AG09309 (cell line): ENCODE measurements around the gene TSC22D3.

Experiments used
- DNase-seq: peaks from one replicate; pipeline ENCODE4 v3.0.0-alpha.2; 2010; ENCODE audit warnings: low read depth
- H3K4me3 ChIP-seq: 2 replicates; pipeline ENCODE4 v1.5.1; 2011; ENCODE audit warnings: mild to moderate bottlenecking, low read depth, low read length, moderate library complexity; ENCODE audit not compliant: control insufficient read depth
- CTCF ChIP-seq: IDR thresholded peaks from 2 replicates; pipeline ENCODE4 v1.5.1; 2011; ENCODE audit warnings: mild to moderate bottlenecking, low read depth, low read length, inconsistent platforms; ENCODE audit not compliant: insufficient read depth, control insufficient read depth; ENCODE audit errors: missing control alignments

The TSC22D3 gene

GRCh38 chrX:107733686-107734085 is 41.9 kb downstream of the TSC22D3 start:
- no peak overlapping the region for H3K4me3 ChIP-seq
- no peak for TF ChIP-seq CTCF
- no peak for DNase-seq

DNA sequence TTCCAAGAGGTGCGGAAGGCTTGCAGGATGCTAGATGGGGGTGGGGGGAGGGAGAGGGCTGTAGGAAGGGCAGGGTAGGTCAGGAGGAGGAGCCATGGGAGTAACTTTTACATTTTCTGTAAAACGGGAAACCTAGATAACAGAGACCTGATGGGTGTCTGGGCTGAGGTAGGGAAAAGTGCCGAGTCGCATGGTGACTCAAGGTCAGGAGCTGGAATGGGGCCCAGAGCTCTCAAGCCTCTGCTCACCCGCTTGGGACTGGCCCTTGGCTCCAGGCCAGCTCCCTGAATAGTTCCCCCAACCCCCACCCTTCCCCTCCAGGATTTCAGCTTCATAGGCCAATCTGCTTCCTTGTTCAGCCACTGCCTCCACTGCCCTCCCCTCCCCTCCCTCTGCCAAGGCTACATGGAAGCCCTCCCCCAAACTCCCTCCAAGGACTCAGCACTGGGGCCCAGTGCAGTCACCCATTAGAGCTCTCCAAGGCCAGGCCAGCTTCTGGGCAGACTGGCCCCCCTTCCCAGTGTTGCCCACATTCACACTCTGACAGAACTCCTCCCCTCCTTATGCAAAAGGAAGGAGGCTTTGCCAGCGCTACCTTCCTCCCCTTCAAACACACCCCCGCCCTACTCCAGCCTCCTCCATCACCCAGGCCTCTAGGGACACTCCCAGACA is 43.6 kb downstream of the TSC22D3 start:
- TF ChIP-seq CTCF: no peak
- DNase-seq: no peak
- no peak overlapping the region for H3K4me3 ChIP-seq

- no peak for DNase-seq
- no peak for TF ChIP-seq CTCF
- no peak overlapping the region for H3K4me3 ChIP-seq
Measured at GRCh38 chrX:107730991-107731766, 44.4 kb downstream of the TSC22D3 start.

DNA sequence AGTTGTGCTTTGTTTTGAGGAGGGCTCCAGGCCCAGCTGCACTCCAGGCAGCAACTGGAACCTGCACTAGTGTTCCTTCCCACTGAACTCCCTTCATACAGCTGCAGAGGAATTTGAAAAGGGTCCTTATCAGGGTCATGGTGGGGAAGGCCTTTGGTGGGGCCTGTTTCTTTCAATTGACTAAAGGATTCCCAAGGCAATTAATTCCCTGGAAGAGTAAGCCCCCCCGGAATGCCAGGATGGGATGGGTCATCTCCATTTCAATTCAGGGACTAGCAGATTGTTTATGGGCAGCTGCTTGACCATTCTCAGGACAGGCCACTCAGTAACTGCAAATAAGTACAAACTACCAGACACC is 45.3 kb downstream of the TSC22D3 start:
- TF ChIP-seq CTCF: no peak
- no peak for DNase-seq
- H3K4me3 ChIP-seq: no peak overlapping the region

DNA sequence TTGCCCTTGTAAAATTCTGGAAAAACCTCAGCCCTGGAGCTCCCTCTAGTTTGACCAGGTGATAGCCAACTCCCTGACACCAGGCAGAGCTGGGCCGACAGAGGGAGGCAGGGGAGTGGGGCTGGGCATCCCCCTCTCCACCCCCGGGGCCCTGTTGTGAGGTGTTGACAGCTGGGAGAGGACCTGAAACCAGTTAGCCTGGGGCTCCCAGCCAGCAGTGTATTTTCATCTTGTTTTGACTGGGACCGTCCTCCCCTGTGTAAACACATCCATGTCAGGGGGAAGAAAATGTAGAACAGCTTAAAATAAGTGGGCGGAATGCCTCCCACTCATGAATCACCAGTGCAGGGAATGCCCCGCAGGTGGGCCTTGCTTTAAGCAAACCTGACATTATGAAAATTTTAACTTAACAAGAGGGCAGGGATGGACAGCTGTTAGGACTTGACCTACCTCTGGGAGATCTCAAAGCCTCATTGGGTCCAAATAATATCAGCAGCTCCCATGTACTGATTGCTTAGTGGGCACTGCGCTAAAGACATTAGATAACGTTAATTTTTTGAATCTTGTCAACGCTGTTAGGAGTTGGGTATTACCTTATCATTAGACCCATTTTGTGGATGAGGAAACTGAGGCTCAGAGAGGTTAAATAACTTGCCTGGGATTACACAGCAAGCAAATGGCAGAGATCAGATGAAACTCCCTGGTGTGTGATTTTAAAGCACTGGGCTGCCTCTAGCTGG is 45.9 kb downstream of the TSC22D3 start:
- TF ChIP-seq CTCF: no peak
- H3K4me3 ChIP-seq: no peak overlapping the region

DNA sequence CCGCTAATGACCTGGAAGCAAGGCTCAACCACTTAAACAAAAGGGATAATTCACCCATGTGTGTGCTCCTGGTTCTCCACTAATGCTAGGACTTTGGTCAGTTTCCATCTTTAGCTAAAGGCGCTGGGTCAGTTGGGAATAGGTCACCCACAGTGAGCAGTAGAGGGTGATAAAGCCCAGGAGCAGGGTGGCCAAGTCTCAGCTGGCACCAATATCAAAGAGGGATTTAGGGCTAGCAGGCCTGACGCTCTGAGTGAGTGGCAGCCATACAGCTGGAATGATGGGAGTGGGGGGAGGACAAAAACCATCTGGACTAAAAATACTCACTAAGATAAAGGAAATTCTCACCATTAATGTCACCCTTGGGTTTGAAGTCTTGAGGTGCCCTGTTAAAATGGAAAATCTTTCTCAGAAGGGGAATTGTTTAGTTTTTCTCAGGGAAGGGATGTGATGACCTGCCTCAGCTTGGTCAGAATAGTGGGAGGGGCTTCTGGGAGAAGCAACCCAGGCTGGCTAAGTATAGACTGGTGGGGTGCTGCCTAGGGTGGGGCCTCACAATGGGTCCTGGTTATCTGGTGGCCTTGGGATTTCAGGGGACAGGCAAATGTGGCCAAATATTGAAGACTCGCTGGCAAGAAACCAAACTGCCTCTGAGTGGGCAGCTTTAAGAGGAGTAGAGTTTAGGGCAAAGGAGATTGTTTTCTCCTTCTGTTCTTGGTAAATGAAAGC is 47.1 kb downstream of the TSC22D3 start:
- DNase-seq: no peak
- TF ChIP-seq CTCF: no peak
- H3K4me3 ChIP-seq: no peak overlapping the region

More for the DNA sequence above, 45.9 kb downstream of the TSC22D3 start:
- no peak for DNase-seq
